NOMO-1 treated with DMSO at 0.1 percent for 48 hours (cell line): Measurements from ENCODE around the gene TNNC2.
"Not testable (repeated sequence)": the region's sequence is repeated elsewhere in the genome, so short reads cannot be mapped to it uniquely, and the experiment has no call there.

Source experiments
- DNase-seq: peaks from one replicate; lab custom pipeline; 2025; ENCODE audit not compliant: unreplicated experiment; lab: John Stamatoyannopoulos, UW

The TNNC2 gene

GRCh38 chr20:45848969-45849582 lies 22.0 kb upstream of the TNNC2 start:
- no peak for DNase-seq

GRCh38 chr20:45848421-45848820 lies 21.3 kb upstream of the TNNC2 start:
- no peak for DNase-seq

GRCh38 chr20:45845452-45845851 lies 18.3 kb upstream of the TNNC2 start:
- DNase-seq: no peak

- no peak for DNase-seq
Measured at GRCh38 chr20:45843506-45843905, 16.4 kb upstream of the TNNC2 start.

- DNase-seq: peak; percentile 95
Measured at GRCh38 chr20:45842169-45842812, 15.2 kb upstream of the TNNC2 start.

- no peak for DNase-seq
Measured at GRCh38 chr20:45841407-45842129, 14.5 kb upstream of the TNNC2 start.

GRCh38 chr20:45840700-45841198 lies 13.6 kb upstream of the TNNC2 start:
- DNase-seq: no peak

GRCh38 chr20:45836841-45837240 lies 9.7 kb upstream of the TNNC2 start:
- DNase-seq: no peak

- DNase-seq: no peak
Measured at GRCh38 chr20:45835825-45836224, 8.7 kb upstream of the TNNC2 start.

- peak; percentile 27 for DNase-seq
Measured at GRCh38 chr20:45835329-45835765, 8.2 kb upstream of the TNNC2 start.

GRCh38 chr20:45834797-45835161 lies 7.7 kb upstream of the TNNC2 start:
- no peak for DNase-seq

GRCh38 chr20:45833883-45834796 lies 7.0 kb upstream of the TNNC2 start:
- DNase-seq: no peak

GRCh38 chr20:45833030-45833882 lies 6.1 kb upstream of the TNNC2 start, which contains the start of gene SNX21:
Gene SNX21, plus strand, starts transcription at chr20:45833799. Its CDS starts 121 bp downstream, at chr20:45833920.
- DNase-seq: peak; percentile 83

- DNase-seq: no peak
Measured at GRCh38 chr20:45832619-45833018, 5.5 kb upstream of the TNNC2 start.

GRCh38 chr20:45829673-45830106 lies 2.6 kb upstream of the TNNC2 start:
- DNase-seq: not testable (repeated sequence)

GRCh38 chr20:45828589-45828988 lies 1.5 kb upstream of the TNNC2 start:
- no peak for DNase-seq

- DNase-seq: no peak
Measured at GRCh38 chr20:45827712-45828111, 600 bp upstream of the TNNC2 start.

GRCh38 chr20:45826381-45827019 lies 612 bp downstream of the TNNC2 start:
- DNase-seq: no peak
